ENCODE results near the gene NMT2.

Gene NMT2

GRCh38 chr10:15092855-15093408 is 75.6 kb downstream of the NMT2 start:
- no peak for DNase-seq (ENCODE audit: low read depth, low spot score)

GRCh38 chr10:15091418-15091817 is 77.1 kb downstream of the NMT2 start:
- no peak for DNase-seq (ENCODE audit: low read depth, low spot score)

GRCh38 chr10:15088428-15089261 is 79.8 kb downstream of the NMT2 start, which contains the start of gene ACBD7:
Gene ACBD7, minus strand, starts transcription at chr10:15088776. Its CDS starts 48 bp downstream, at chr10:15088728.
- no peak for DNase-seq (ENCODE audit: low read depth, low spot score)

- peak; percentile 88 for DNase-seq (ENCODE audit: low read depth, low spot score)
These were observed 84.0 kb downstream of the NMT2 start for GRCh38 chr10:15084502-15084922.

GRCh38 chr10:15083674-15084501 is 84.6 kb downstream of the NMT2 start:
- DNase-seq (ENCODE audit: low read depth, low spot score): no peak

- DNase-seq (ENCODE audit: low read depth, low spot score): no peak
These were observed 93.1 kb downstream of the NMT2 start for GRCh38 chr10:15075421-15075820.

GRCh38 chr10:15072358-15072757 is 96.1 kb downstream of the NMT2 start:
- DNase-seq (ENCODE audit: low read depth, low spot score): no peak

- no peak for DNase-seq (ENCODE audit: low read depth, low spot score)
These were observed 99.3 kb downstream of the NMT2 start for GRCh38 chr10:15069230-15069629.

GRCh38 chr10:15068802-15069201 is 99.7 kb downstream of the NMT2 start:
- DNase-seq (ENCODE audit: low read depth, low spot score): no peak

- DNase-seq (ENCODE audit: low read depth, low spot score): no peak
These were observed 101.3 kb downstream of the NMT2 start for GRCh38 chr10:15067154-15067553.

GRCh38 chr10:15060638-15061037 is 107.9 kb downstream of the NMT2 start:
- no peak for DNase-seq (ENCODE audit: low read depth, low spot score)

GRCh38 chr10:15059914-15060313 is 108.6 kb downstream of the NMT2 start:
- DNase-seq (ENCODE audit: low read depth, low spot score): no peak

- no peak for DNase-seq (ENCODE audit: low read depth, low spot score)
These were observed 109.8 kb downstream of the NMT2 start for GRCh38 chr10:15058689-15059088.
